HG03064 (cell line): ENCODE measurements around the gene CTNNA3.
A peak's percentile ranks its signal among the peaks of the same experiment; 100 is the strongest.

Experiments used
- ATAC-seq: cut with Tn5 transposase; IDR thresholded peaks from one replicate; pipeline ENCODE4 v1.9.1; 2021; ENCODE audit warnings: low read depth; ENCODE audit not compliant: unreplicated experiment

The CTNNA3 gene

GRCh38 chr10:65940105-65940504 lies 1755.9 kb downstream of the CTNNA3 start:
- no peak for ATAC-seq

- ATAC-seq: no peak
These were observed 1764.5 kb downstream of the CTNNA3 start for GRCh38 chr10:65931291-65932070.

- ATAC-seq: no peak
These were observed 1784.7 kb downstream of the CTNNA3 start for GRCh38 chr10:65911151-65911835.

- no peak for ATAC-seq
These were observed 1785.8 kb downstream of the CTNNA3 start for GRCh38 chr10:65910209-65910608.

- no peak for ATAC-seq
These were observed 1788.7 kb downstream of the CTNNA3 start for GRCh38 chr10:65907199-65907712.

- no peak for ATAC-seq
These were observed 1792.4 kb downstream of the CTNNA3 start for GRCh38 chr10:65903620-65904019.

GRCh38 chr10:65900271-65900670 lies 1795.7 kb downstream of the CTNNA3 start:
- ATAC-seq: no peak

GRCh38 chr10:65898055-65898454 lies 1797.9 kb downstream of the CTNNA3 start:
- no peak for ATAC-seq

- no peak for ATAC-seq
These were observed 1801.0 kb downstream of the CTNNA3 start for GRCh38 chr10:65894961-65895360.

GRCh38 chr10:65894379-65894778 lies 1801.6 kb downstream of the CTNNA3 start:
- no peak for ATAC-seq

GRCh38 chr10:65893676-65894075 lies 1802.3 kb downstream of the CTNNA3 start:
- no peak for ATAC-seq

- no peak for ATAC-seq
These were observed 1803.7 kb downstream of the CTNNA3 start for GRCh38 chr10:65892284-65892683.

- ATAC-seq: peak; percentile 85
These were observed 1804.7 kb downstream of the CTNNA3 start for GRCh38 chr10:65891073-65891981.

GRCh38 chr10:65864529-65864928 lies 1831.5 kb downstream of the CTNNA3 start:
- no peak for ATAC-seq

- no peak for ATAC-seq
These were observed 1832.0 kb downstream of the CTNNA3 start for GRCh38 chr10:65864036-65864435.
